Stomach (tissue), 9 donors: Measurements from ENCODE around the gene RNPEPL1. TPM values are rescaled to one million over a fixed set of nuclear protein-coding genes. Genes with fewer than 3 reads are reported as not detected.

Experiments used
- DNase-seq, 2 donors: peaks; one replicate each; pipeline versions ENCODE4 v3.0.0 to v3.0.0-alpha.2; 2013 to 2019
- H3K27ac ChIP-seq, 5 donors: fragments of 200-600 bp in 4 of 5; sonication (generic) in 4 of 5; one replicate each; pipeline ENCODE4 v1.5.1; 2013 to 2019; ENCODE audit warnings: mild to moderate bottlenecking in 1 of 5, moderate library complexity in 1 of 5
- H3K27me3 ChIP-seq, 3 donors: fragments of 200-600 bp; sonication (generic); one replicate each; pipeline ENCODE4 v1.5.1; 2017 to 2019; ENCODE audit warnings: mixed run types in 1 of 3
- H3K36me3 ChIP-seq, 4 donors: fragments of 200-600 bp; sonication (generic); 1 replicate in 3 of 4; 2 replicates in 1 of 4; pipeline ENCODE4 v1.5.1; 2016 to 2019
- H3K4me1 ChIP-seq, 4 donors: fragments of 200-600 bp; sonication (generic); one replicate each; pipeline ENCODE4 v1.5.1; 2016 to 2019
- H3K4me3 ChIP-seq, 4 donors: fragments of 200-600 bp; sonication (generic) in 3 of 4; one replicate each; pipeline ENCODE4 v1.5.1; 2016 to 2019; ENCODE audit warnings: mild to moderate bottlenecking in 1 of 4
- H3K9me3 ChIP-seq, 4 donors: fragments of 200-600 bp; sonication (generic); one replicate each; pipeline ENCODE4 v1.5.1; 2016 to 2019
- CTCF ChIP-seq, 7 experiments: fragments of 450-650 bp in 4 of 7; fragments of 200-600 bp in 3 of 7; sonication (generic) in 3 of 7; IDR thresholded peaks; one replicate each; pipeline ENCODE4 v1.5.1; 2016 to 2019; ENCODE audit warnings: antibody characterized with exemption in 7 of 7, control low read depth in 2 of 7, mild to moderate bottlenecking in 1 of 7
- EP300 ChIP-seq: sonication (generic); formaldehyde crosslinking; IDR thresholded peaks from one replicate; pipeline ENCODE4 v1.6.1; 2017; ENCODE audit warnings: antibody characterized with exemption
- POLR2A ChIP-seq, 4 donors: fragments of 450-650 bp; IDR thresholded peaks; one replicate each; pipeline ENCODE4 v1.6.1; 2016; ENCODE audit warnings: antibody characterized with exemption in 4 of 4, control low read depth in 2 of 4, mild to moderate bottlenecking in 1 of 4, moderate library complexity in 1 of 4
- POLR2AphosphoS5 ChIP-seq, 3 donors: sonication (generic); formaldehyde crosslinking; IDR thresholded peaks; one replicate each; pipeline ENCODE4 v1.6.1; 2016; ENCODE audit warnings: antibody characterized with exemption in 3 of 3
- WGBS, 5 donors: extraction: QIAGEN DNeasy Blood & Tissue Kit in 3 of 5; methylation state at CpG; one replicate each; pipeline versions ENCODE4 v1.1.5 to v1.1.7; 2013 to 2018; 5-methylcytosine and 5-hydroxymethylcytosine counted together
- intact Hi-C: fragments of 100-400 bp; cut with DNase I; formaldehyde crosslinking; loops from one replicate; pipeline ENCODE4 v1.15.1; 2023; ENCODE audit warnings: low total_unique reads
- polyA plus RNA-seq, 3 donors: library from polyadenylated mRNA; stranded (reverse); fragments of 200-250 nt; gene quantifications; one replicate each; pipeline ENCODE4 v1.2.3, GENCODE V29; 2013
- total RNA-seq, 5 donors: library from RNA; depleted of rRNA; stranded (reverse); fragments of >200 nt; gene quantifications; one replicate each; pipeline versions ENCODE4 v1.1.0 to v1.2.3, GENCODE V29; 2014 to 2016
- donor health status: healthy with polysubstance abuse.
- donor health status: Bipolar disorder and iron deficiency.
- donor health status: healthy.

RNPEPL1 gene
- total and polyA plus RNA-seq, 8 donors = 32.7 to 196 (median 124) TPM

GRCh38 chr2:240539906-240540305 lies 28.4 kb upstream of the RNPEPL1 start:
- no peak for TF ChIP-seq EP300
- no peak for TF ChIP-seq POLR2AphosphoS5 (IDR thresholded peaks at IDR 0.05)
- no peak for TF ChIP-seq CTCF (IDR thresholded peaks at IDR 0.05)
- TF ChIP-seq POLR2A (IDR thresholded peaks at IDR 0.05) = no peak
- no peak overlapping the region for H3K27ac ChIP-seq
- no peak for DNase-seq

GRCh38 chr2:240551288-240551687 lies 17.0 kb upstream of the RNPEPL1 start:
- no peaks in the 10 kb centered on the region for H3K27me3 ChIP-seq
- H3K9me3 ChIP-seq = no peaks in the 10 kb centered on the region
- 80 to 95% (median 91%) methylated on average over 4 of the region's 4 CpGs for WGBS, 5 donors
- H3K27ac ChIP-seq = no peak overlapping the region
- no peak for DNase-seq
- TF ChIP-seq POLR2AphosphoS5 (IDR thresholded peaks at IDR 0.05) = no peak
- H3K36me3 ChIP-seq = peaks cover 0 to 40% (median 30%) of the 10 kb centered on the region in 4 donors
- H3K4me1 ChIP-seq = no peaks in the 10 kb centered on the region
- H3K4me3 ChIP-seq = no peak overlapping the region
- intact Hi-C loops = no loop called here

More at GRCh38 chr2:240539906-240540305, 28.4 kb upstream of the RNPEPL1 start:
- intact Hi-C loops = no loop called here
- Histone ChIP-seq H3K27me3 (no peaks in the 10 kb centered on the region), H3K36me3 (peaks cover 14 to 44% (median 40%) of the 10 kb centered on the region in 4 donors), H3K4me3 (no peak overlapping the region), H3K4me1 (no peaks in the 10 kb centered on the region), H3K9me3 (no peaks in the 10 kb centered on the region)

GRCh38 chr2:240551811-240552210 lies 16.5 kb upstream of the RNPEPL1 start:
- WGBS, 5 donors = 23 to 41% (median 40%) methylated on average over 1 of the region's 1 CpG
- H3K27ac ChIP-seq = no peak overlapping the region
- TF ChIP-seq POLR2A (IDR thresholded peaks at IDR 0.05) = no peak
- peaks cover under 1 to 1% (median 1%) of the 10 kb centered on the region in 4 donors for H3K4me1 ChIP-seq
- peaks cover 0 to 40% (median 30%) of the 10 kb centered on the region in 4 donors for H3K36me3 ChIP-seq
- H3K9me3 ChIP-seq = no peaks in the 10 kb centered on the region
- intact Hi-C loops = no loop called here
- DNase-seq = no peak
- no peak overlapping the region for H3K4me3 ChIP-seq
- H3K27me3 ChIP-seq = no peaks in the 10 kb centered on the region

GRCh38 chr2:240553956-240554480 lies 14.3 kb upstream of the RNPEPL1 start:
- 91 to 96% (median 94%) methylated on average over 7 of the region's 7 CpGs for WGBS, 5 donors
- TF ChIP-seq CTCF (IDR thresholded peaks at IDR 0.05) (no peak), EP300 (no peak), POLR2A (IDR thresholded peaks at IDR 0.05) (no peak), POLR2AphosphoS5 (IDR thresholded peaks at IDR 0.05) (no peak)

GRCh38 chr2:240554767-240555493 lies 13.4 kb upstream of the RNPEPL1 start:
- Histone ChIP-seq H3K27ac (no peak overlapping the region), H3K4me3 (no peak overlapping the region), H3K9me3 (no peaks in the 10 kb centered on the region), H3K4me1 (peaks cover 28 to 33% (median 32%) of the 10 kb centered on the region in 4 donors), H3K36me3 (peaks cover 0 to 40% (median 30%) of the 10 kb centered on the region in 4 donors), H3K27me3 (peaks cover 0 to 9% (median 4%) of the 10 kb centered on the region in 3 donors)
- intact Hi-C loops = no loop called here
- TF ChIP-seq CTCF (IDR thresholded peaks at IDR 0.05) (no peak), POLR2A (IDR thresholded peaks at IDR 0.05) (no peak), EP300 (no peak), POLR2AphosphoS5 (IDR thresholded peaks at IDR 0.05) (no peak)
- no peak for DNase-seq
- WGBS, 5 donors = 93 to 98% (median 95%) methylated on average over 12 to 17 of the region's 17 CpGs

More at GRCh38 chr2:240553956-240554480, 14.3 kb upstream of the RNPEPL1 start:
- Histone ChIP-seq H3K27me3 (peaks cover 0 to 9% (median 4%) of the 10 kb centered on the region in 3 donors), H3K4me1 (peaks cover 19 to 24% (median 23%) of the 10 kb centered on the region in 4 donors), H3K9me3 (no peaks in the 10 kb centered on the region), H3K27ac (no peak overlapping the region), H3K4me3 (no peak overlapping the region), H3K36me3 (peaks cover 0 to 40% (median 30%) of the 10 kb centered on the region in 4 donors)
- intact Hi-C loops = no loop called here
- no peak for DNase-seq
